CD4-positive, alpha-beta T cell treated with Interleukin-2 at 100 ng/mL for 4 hours (primary cell): ENCODE data around the gene HAGHL.

ENCODE experiments used
- DNase-seq: peaks from one replicate; pipeline ENCODE4 v3.0.0-alpha.2; 2020; ENCODE audit warnings: low spot score

HAGHL gene

GRCh38 chr16:708019-708418, 18.9 kb upstream of the HAGHL start:
- no peak for DNase-seq

- DNase-seq: no peak
Measured at GRCh38 chr16:708959-709358, 17.9 kb upstream of the HAGHL start.

GRCh38 chr16:709566-710499, 17.1 kb upstream of the HAGHL start:
- no peak for DNase-seq

- DNase-seq: no peak
Measured at GRCh38 chr16:710500-711075, 16.3 kb upstream of the HAGHL start.

- DNase-seq: no peak
Measured at GRCh38 chr16:711084-711483, 15.8 kb upstream of the HAGHL start.

- peak; percentile 81 for DNase-seq
Measured at GRCh38 chr16:711548-712320, 15.2 kb upstream of the HAGHL start.

- peak; percentile 45 for DNase-seq
Measured at GRCh38 chr16:712740-713250, 14.1 kb upstream of the HAGHL start.

- DNase-seq: no peak
Measured at GRCh38 chr16:714079-714478, 12.8 kb upstream of the HAGHL start.

- peak; percentile 85 for DNase-seq
Measured at GRCh38 chr16:714558-715476, 12.1 kb upstream of the HAGHL start, which contains the start of gene METRN. METRN (plus strand) TSS chr16:715118; CDS start chr16:715290, 172 bp downstream.

- DNase-seq: no peak
Measured at GRCh38 chr16:715477-716199, 11.3 kb upstream of the HAGHL start.

- DNase-seq: no peak
Measured at GRCh38 chr16:716200-716568, 10.7 kb upstream of the HAGHL start.

GRCh38 chr16:716768-717325, 10.1 kb upstream of the HAGHL start:
- no peak for DNase-seq

GRCh38 chr16:717450-718245, 9.3 kb upstream of the HAGHL start:
- DNase-seq: no peak

- no peak for DNase-seq
Measured at GRCh38 chr16:718389-718788, 8.5 kb upstream of the HAGHL start.

- no peak for DNase-seq
Measured at GRCh38 chr16:718922-719321, 8.0 kb upstream of the HAGHL start.

GRCh38 chr16:719815-720446, 7.0 kb upstream of the HAGHL start:
- no peak for DNase-seq

GRCh38 chr16:720447-720989, 6.4 kb upstream of the HAGHL start:
- no peak for DNase-seq

GRCh38 chr16:720990-721764, 5.7 kb upstream of the HAGHL start, which contains the start of gene ANTKMT:
ANTKMT (plus strand) TSS chr16:721146; CDS start chr16:721275, 129 bp downstream.
- peak; percentile 70 for DNase-seq
